ENCODE results near the gene DGCR2.
"Not testable (repeated sequence)": the region's sequence is repeated elsewhere in the genome, so short reads cannot be mapped to it uniquely, and the experiment has no call there.

GRCh38 chr22:19023931-19024330 is 98.3 kb downstream of the DGCR2 start:
- TF ChIP-seq CTCF (conservative IDR thresholded peaks at IDR 0.05; ENCODE audit: low read depth, low read length); EZH2 (IDR thresholded peaks at IDR 0.05; ENCODE audit: borderline replicate concordance, low read depth, low read length, poor library complexity, severe bottlenecking): not testable (repeated sequence)
